GM12891 (cell line): ENCODE measurements around the gene LRP1-AS.

Experiments
- POLR2A ChIP-seq: IDR thresholded peaks from 2 replicates; pipeline ENCODE4 v1.6.1; 2011; ENCODE audit warnings: low read depth, low read length, control low read depth
- POLR2AphosphoS5 ChIP-seq: IDR thresholded peaks from 2 replicates; pipeline ENCODE4 v1.6.1; 2011; ENCODE audit warnings: low read depth, low read length, control low read depth
- POU2F2 ChIP-seq: IDR thresholded peaks from 2 replicates; pipeline ENCODE4 v1.6.1; 2011; ENCODE audit warnings: low read depth, mild to moderate bottlenecking, control low read depth, low read length, moderate library complexity
- SPI1 ChIP-seq: IDR thresholded peaks from 2 replicates; pipeline ENCODE4 v1.6.1; 2011; ENCODE audit warnings: low read depth, low read length, control low read depth
- TAF1 ChIP-seq: IDR thresholded peaks from 2 replicates; pipeline ENCODE4 v1.6.1; 2011; ENCODE audit warnings: low read depth, low read length, control low read depth

- TF ChIP-seq POLR2A (no peak), POLR2AphosphoS5 (no peak), TAF1 (no peak), POU2F2 (no peak), SPI1 (no peak)
Observed at GRCh38 chr12:57187222-57188089, 40.0 kb upstream of the LRP1-AS start.
